Ascending aorta (tissue), 2 donors: ENCODE measurements around the gene AOPEP. TPM values are rescaled to one million over a fixed set of nuclear protein-coding genes. Genes with fewer than 3 reads are reported as not detected.
A peak's percentile ranks its signal among the peaks of the same experiment; 100 is the strongest.

Experiments
- DNase-seq, 2 donors: peaks; one replicate each; pipeline ENCODE4 v3.0.0-alpha.2; 2019; ENCODE audit warnings: low spot score in 2 of 2
- H3K27ac ChIP-seq, 2 donors: fragments of 200-600 bp; sonication (generic); one replicate each; pipeline ENCODE4 v1.5.1; 2016 to 2017; ENCODE audit warnings: mild to moderate bottlenecking in 1 of 2
- H3K27me3 ChIP-seq: fragments of 200-600 bp; sonication (generic); one replicate; pipeline ENCODE4 v1.5.1; 2017
- H3K36me3 ChIP-seq, 2 donors: fragments of 200-600 bp; sonication (generic); one replicate each; pipeline ENCODE4 v1.5.1; 2016
- H3K4me1 ChIP-seq, 2 donors: fragments of 200-600 bp; sonication (generic); one replicate each; pipeline ENCODE4 v1.5.1; 2016 to 2017; ENCODE audit warnings: mild to moderate bottlenecking in 1 of 2
- H3K4me3 ChIP-seq, 2 donors: fragments of 200-600 bp; sonication (generic); one replicate each; pipeline ENCODE4 v1.5.1; 2016 to 2017; ENCODE audit warnings: mild to moderate bottlenecking in 1 of 2
- H3K9me3 ChIP-seq, 2 donors: fragments of 200-600 bp; sonication (generic); one replicate each; pipeline ENCODE4 v1.5.1; 2016
- CTCF ChIP-seq, 3 experiments: fragments of 200-600 bp in 2 of 3; fragments of 450-650 bp in 1 of 3; sonication (generic) in 2 of 3; IDR thresholded peaks; one replicate each; pipeline ENCODE4 v1.5.1; 2016 to 2019; ENCODE audit warnings: antibody characterized with exemption in 3 of 3, mild to moderate bottlenecking in 1 of 3, moderate library complexity in 1 of 3
- intact Hi-C: fragments of 100-400 bp; cut with DNase I; formaldehyde crosslinking; loops from one replicate; pipeline ENCODE4 v1.15.1; 2023
- total RNA-seq: library from RNA; depleted of rRNA; stranded (reverse); fragments of >200 nt; gene quantifications from one replicate; pipeline ENCODE4 v1.1.0, GENCODE V29; 2016

The AOPEP gene
- total RNA-seq, 1 donor from 2014 or later: 333 TPM

DNA sequence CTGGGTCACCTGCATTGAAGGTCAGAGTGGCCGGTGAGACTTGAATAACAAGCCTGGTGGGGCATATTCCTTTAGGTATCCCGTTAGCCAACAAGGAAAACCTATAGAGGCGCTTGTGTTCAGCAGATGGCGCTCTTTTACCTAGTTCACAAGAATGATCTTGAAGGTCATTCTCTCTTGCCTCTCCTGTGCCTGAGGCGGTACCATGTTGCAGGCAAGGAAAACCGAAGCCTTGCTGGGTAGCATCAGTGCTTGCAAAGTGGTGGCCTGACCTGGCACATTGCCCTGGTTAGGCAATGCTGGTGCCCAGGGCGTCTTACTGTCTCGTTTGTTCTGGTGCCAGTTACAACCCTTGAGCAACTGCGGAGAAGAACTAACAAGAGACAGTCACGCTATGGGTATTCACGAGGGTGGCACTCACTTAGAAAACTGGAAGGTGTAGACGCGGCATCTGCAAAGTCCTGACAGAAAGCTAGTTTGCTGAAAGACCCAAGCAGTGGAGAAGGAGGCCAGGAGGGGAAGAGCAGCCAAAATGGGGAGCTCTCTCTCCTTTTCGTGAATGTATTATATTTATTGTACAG is 56.7 kb downstream of the AOPEP start:
- Histone ChIP-seq H3K27me3 (no peaks in the 10 kb centered on the region), H3K36me3 (no peaks in the 10 kb centered on the region), H3K4me3 (no peak overlapping the region), H3K27ac (peak overlapping the region; percentile 83 to 84), H3K4me1 (peaks cover 0 to 34% of the 10 kb centered on the region in 2 donors), H3K9me3 (no peaks in the 10 kb centered on the region)
- TF ChIP-seq CTCF (IDR thresholded peaks at IDR 0.05): peak; percentile 64 to 69 (median 68)
- DNase-seq: peak in 1 of 2 donors; percentile 91
- intact Hi-C loops: loop anchor here (2.0 to 5.0 kb wide), 5 partner anchors 18 to 344 kb away; no protein-coding TSS in a partner anchor

DNA sequence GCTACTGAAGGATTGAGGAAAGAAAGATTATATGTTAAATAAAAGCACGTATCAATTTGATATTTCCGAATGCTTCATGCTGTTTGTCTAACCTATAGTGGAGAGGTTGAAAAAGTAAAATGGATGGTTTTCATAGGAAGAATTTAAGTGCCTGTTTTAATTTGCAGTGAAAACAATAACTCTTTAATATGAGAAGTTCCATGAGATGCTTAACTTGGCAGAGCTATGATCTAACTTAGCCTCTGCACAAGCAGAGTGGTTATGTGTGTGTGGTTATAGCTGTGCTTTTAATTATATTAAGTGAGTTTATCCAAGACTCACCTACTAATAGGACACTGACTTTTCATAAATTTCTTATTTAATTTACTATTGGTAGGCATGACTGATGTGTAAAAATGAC is 57.4 kb downstream of the AOPEP start:
- Histone ChIP-seq H3K9me3 (no peaks in the 10 kb centered on the region), H3K27ac (peak overlapping the region; percentile 83 to 84), H3K36me3 (no peaks in the 10 kb centered on the region), H3K4me1 (peaks cover 0 to 37% of the 10 kb centered on the region in 2 donors), H3K4me3 (no peak overlapping the region), H3K27me3 (no peaks in the 10 kb centered on the region)
- no peak for TF ChIP-seq CTCF (IDR thresholded peaks at IDR 0.05)
- DNase-seq: no peak
- intact Hi-C loops: loop anchor here (2.0 to 5.0 kb wide), 5 partner anchors 17 to 343 kb away; no protein-coding TSS in a partner anchor

DNA sequence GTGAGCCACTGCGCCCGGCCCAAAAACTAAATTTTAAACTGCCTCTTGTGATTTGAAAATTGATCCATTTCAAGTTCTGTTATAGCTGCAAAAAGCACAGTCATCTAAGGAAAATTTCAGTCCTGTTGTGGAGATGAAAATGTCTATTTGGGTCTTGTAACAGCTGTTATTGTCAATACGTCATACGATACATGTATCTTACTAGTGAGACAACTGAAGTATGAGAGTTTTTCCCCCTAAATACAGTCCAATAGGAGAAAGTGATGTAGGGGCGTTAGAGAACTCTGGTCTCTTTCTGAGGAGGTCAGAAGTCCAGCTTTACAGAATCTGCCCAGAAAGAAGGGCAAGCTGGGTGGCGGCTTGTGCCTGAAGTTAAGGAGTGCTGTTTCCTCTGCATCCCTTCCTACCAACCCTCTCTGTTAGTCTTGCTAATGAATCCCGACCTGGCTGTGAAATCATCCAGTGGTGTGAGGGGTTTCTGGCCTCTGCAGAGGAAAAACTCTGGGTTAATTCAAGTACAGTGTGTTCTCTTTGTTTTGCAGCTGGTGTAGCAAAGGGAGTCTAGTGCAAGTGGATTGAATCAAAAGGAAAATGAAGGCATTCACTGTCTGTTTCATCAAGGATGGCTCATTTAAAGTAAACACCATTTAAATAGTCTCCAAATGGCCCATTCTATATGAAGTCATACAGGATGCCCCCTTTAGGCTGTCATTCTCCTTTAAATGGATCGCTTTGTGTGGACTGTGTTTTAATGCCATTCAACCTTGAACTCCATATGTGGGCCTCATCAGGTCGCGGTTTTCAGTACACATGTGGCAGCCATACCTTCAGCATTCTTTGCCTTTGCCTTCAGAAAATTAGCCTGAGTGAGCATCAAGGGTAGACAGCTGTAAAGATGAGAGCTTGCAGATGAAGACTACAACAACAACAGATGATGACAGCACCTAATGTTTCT is 59.0 kb downstream of the AOPEP start:
- Histone ChIP-seq H3K27me3 (no peaks in the 10 kb centered on the region), H3K36me3 (no peaks in the 10 kb centered on the region), H3K27ac (peak overlapping the region; percentile 21 to 83), H3K4me3 (no peak overlapping the region), H3K4me1 (peaks cover 0 to 37% of the 10 kb centered on the region in 2 donors), H3K9me3 (no peaks in the 10 kb centered on the region)
- no peak for TF ChIP-seq CTCF (IDR thresholded peaks at IDR 0.05)
- intact Hi-C loops: no loop called here
- DNase-seq: no peak

DNA sequence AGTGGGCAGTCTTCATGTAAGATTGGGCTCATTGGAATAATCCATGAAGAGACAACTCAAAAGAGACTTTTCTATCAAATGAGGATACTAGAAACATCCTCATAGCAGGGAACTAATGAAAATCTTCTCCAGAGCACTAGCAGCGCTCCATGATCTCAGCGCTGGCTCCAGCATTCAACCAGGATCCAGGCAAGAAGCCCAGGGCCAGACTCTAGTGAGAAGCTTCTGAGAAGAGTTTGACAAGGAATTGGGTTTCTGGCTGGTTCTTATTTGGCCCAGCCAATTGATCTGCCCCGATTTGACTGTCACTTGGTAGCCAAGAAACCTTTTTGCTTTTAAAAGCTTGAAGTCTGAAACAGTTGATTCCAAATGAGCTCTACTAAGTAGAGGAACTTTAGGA is 60.1 kb downstream of the AOPEP start:
- DNase-seq: no peak
- intact Hi-C loops: no loop called here
- no peaks in the 10 kb centered on the region for H3K27me3 ChIP-seq
- H3K9me3 ChIP-seq: no peaks in the 10 kb centered on the region
- H3K4me1 ChIP-seq: peaks cover 0 to 27% of the 10 kb centered on the region in 2 donors
- TF ChIP-seq CTCF (IDR thresholded peaks at IDR 0.05): no peak
- peak overlapping the region; percentile 8 to 49 for H3K27ac ChIP-seq
- no peak overlapping the region for H3K4me3 ChIP-seq
- no peaks in the 10 kb centered on the region for H3K36me3 ChIP-seq

DNA sequence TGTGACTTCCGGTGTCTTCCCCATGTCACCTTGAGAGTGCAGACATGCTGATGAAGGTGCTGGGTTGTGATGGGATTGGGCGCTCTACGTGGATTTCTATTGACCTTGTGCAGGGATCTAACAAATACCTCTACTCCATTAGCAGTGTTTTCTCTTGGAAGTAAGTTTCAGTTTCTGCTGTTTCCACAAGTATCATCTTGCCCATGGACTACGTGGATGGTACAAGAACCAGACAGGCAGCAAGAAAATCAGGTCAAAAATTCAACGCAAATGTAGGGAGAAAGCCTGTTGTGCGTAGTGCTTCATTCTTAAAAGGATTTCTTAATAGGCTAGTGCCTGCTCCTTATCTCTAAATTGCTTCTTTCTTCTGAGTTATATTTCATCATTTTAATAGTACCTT is 60.8 kb downstream of the AOPEP start:
- intact Hi-C loops: no loop called here
- DNase-seq: no peak
- Histone ChIP-seq H3K36me3 (no peaks in the 10 kb centered on the region), H3K27me3 (no peaks in the 10 kb centered on the region), H3K9me3 (no peaks in the 10 kb centered on the region), H3K4me3 (no peak overlapping the region), H3K27ac (peak overlapping the region; percentile 8 to 49), H3K4me1 (peaks cover 0 to 21% of the 10 kb centered on the region in 2 donors)
- TF ChIP-seq CTCF (IDR thresholded peaks at IDR 0.05): no peak
